OCI-LY3 (cell line): ENCODE measurements around the gene KRT38.

ENCODE experiments used
- CTCF ChIP-seq: fragments of 200-600, 300-600 bp; sonication (generic); IDR thresholded peaks from 2 replicates; pipeline ENCODE4 v1.5.1; 2014; ENCODE audit warnings: antibody characterized with exemption, low read length, low read depth
- EZH2phosphoT487 ChIP-seq: fragments of 200-600 bp; shearing (Covaris generic); IDR thresholded peaks from 2 replicates; pipeline ENCODE4 v1.6.1; 2018; ENCODE audit warnings: antibody characterized with exemption, mixed run types, low read depth

- TF ChIP-seq CTCF (no peak), EZH2phosphoT487 (no peak)
Measured at GRCh38 chr17:41444640-41445039, 3.9 kb upstream of the KRT38 start.
